DLD1 (cell line): ENCODE measurements around the gene SYT10.
"Not testable (repeated sequence)": the region's sequence is repeated elsewhere in the genome, so short reads cannot be mapped to it uniquely, and the experiment has no call there.

Source experiments
- in situ Hi-C: cut with HindIII; loops from 2 replicates; pipeline ENCODE4 v1.10.0; 2017; ENCODE audit warnings: low sequenced_read_pairs

SYT10 gene

GRCh38 chr12:33439587-33440011 is at the start of gene SYT10:
Gene SYT10, minus strand, starts transcription at chr12:33439819. Its CDS starts 297 bp downstream, at chr12:33439522.
- in situ Hi-C loops, result no loop called here

GRCh38 chr12:33488036-33488435 is 48.4 kb upstream of the SYT10 start:
- in situ Hi-C loops, result no loop called here

- in situ Hi-C loops, result no loop called here
Observed at GRCh38 chr12:33486058-33486457, 46.4 kb upstream of the SYT10 start.

- in situ Hi-C loops, result no loop called here
Observed at GRCh38 chr12:33484161-33484560, 44.5 kb upstream of the SYT10 start.

GRCh38 chr12:33480366-33480765 is 40.7 kb upstream of the SYT10 start:
- in situ Hi-C loops, result no loop called here

- in situ Hi-C loops, result no loop called here
Observed at GRCh38 chr12:33476058-33476457, 36.4 kb upstream of the SYT10 start.

GRCh38 chr12:33472299-33472698 is 32.7 kb upstream of the SYT10 start:
- in situ Hi-C loops, result no loop called here

GRCh38 chr12:33455096-33455495 is 15.5 kb upstream of the SYT10 start:
- in situ Hi-C loops, result no loop called here

- in situ Hi-C loops, result no loop called here
Observed at GRCh38 chr12:33450480-33450879, 10.9 kb upstream of the SYT10 start.

GRCh38 chr12:33440477-33440876 is 858 bp upstream of the SYT10 start:
- in situ Hi-C loops, result no loop called here

- in situ Hi-C loops, result no loop called here
Observed at GRCh38 chr12:33438851-33439586, 600 bp downstream of the SYT10 start.

GRCh38 chr12:33438025-33438772 is 1.4 kb downstream of the SYT10 start:
- in situ Hi-C loops, result no loop called here

GRCh38 chr12:33437598-33437997 is 2.0 kb downstream of the SYT10 start:
- in situ Hi-C loops, result no loop called here

- in situ Hi-C loops, result no loop called here
Observed at GRCh38 chr12:33432992-33433391, 6.6 kb downstream of the SYT10 start.

GRCh38 chr12:33431648-33432047 is 8.0 kb downstream of the SYT10 start:
- in situ Hi-C loops, result no loop called here

GRCh38 chr12:33429468-33429867 is 10.2 kb downstream of the SYT10 start:
- in situ Hi-C loops, result no loop called here

GRCh38 chr12:33427071-33427470 is 12.5 kb downstream of the SYT10 start:
- in situ Hi-C loops, result no loop called here

- in situ Hi-C loops, result no loop called here
Observed at GRCh38 chr12:33423706-33424105, 15.9 kb downstream of the SYT10 start.

GRCh38 chr12:33412410-33412809 is 27.2 kb downstream of the SYT10 start:
- in situ Hi-C loops, result not testable (repeated sequence)

GRCh38 chr12:33383503-33383902 is 56.1 kb downstream of the SYT10 start:
- in situ Hi-C loops, result no loop called here

- in situ Hi-C loops, result no loop called here
Observed at GRCh38 chr12:33376153-33376552, 63.5 kb downstream of the SYT10 start.

- in situ Hi-C loops, result no loop called here
Observed at GRCh38 chr12:33370318-33370717, 69.3 kb downstream of the SYT10 start.
